H1 (cell line): ENCODE results near the gene LHFPL2. TPM values are rescaled to one million over a fixed set of nuclear protein-coding genes. Genes with fewer than 3 reads are reported as not detected.

Experiments used
- CTCF ChIA-PET: fragments of 300-600 bp; sonication (Branson Sonifier 250); formaldehyde crosslinking; loops from one replicate; lab custom pipeline; 2021; ENCODE audit not compliant: partially characterized antibody; lab: Charles Lee
- POLR2A ChIA-PET: fragments of 300-600 bp; sonication (Branson Sonifier 250); formaldehyde crosslinking; loops from one replicate; lab custom pipeline; 2021; ENCODE audit warnings: inconsistent platforms; ENCODE audit not compliant: partially characterized antibody; lab: Charles Lee
- DNase-seq, 2 experiments: peaks; one replicate each; pipeline versions ENCODE4 v3.0.0 to v3.0.0-alpha.2; 2010 to 2022; ENCODE audit warnings: low spot score in 2 of 2, low read depth in 1 of 2, mixed read lengths in 1 of 2
- FAIRE-seq: peaks from 2 replicates; lab custom pipeline; 2011; peaks lifted over from hg19 to GRCh38; lab: Jason Lieb, UNC
- H2AFZ ChIP-seq: 2 replicates; pipeline ENCODE4 v1.8.1; 2012; ENCODE audit warnings: low read length, inconsistent platforms
- H2AK5ac ChIP-seq: 2 replicates; pipeline ENCODE4 v1.6.1; 2013; ENCODE audit warnings: low read depth, low read length
- H2BK120ac ChIP-seq: replicated peaks from 2 replicates; pipeline ENCODE3; 2013; ENCODE audit warnings: low read depth, low read length, inconsistent platforms
- H2BK12ac ChIP-seq: 2 replicates; pipeline ENCODE4 v1.6.1; 2013; ENCODE audit warnings: low read depth, low read length
- H2BK15ac ChIP-seq: 2 replicates; pipeline ENCODE4 v1.6.1; 2013; ENCODE audit warnings: low read length
- H2BK20ac ChIP-seq: 2 replicates; pipeline ENCODE4 v1.6.1; 2013; ENCODE audit warnings: low read length
- H2BK5ac ChIP-seq: 2 replicates; pipeline ENCODE4 v1.6.1; 2013; ENCODE audit warnings: low read depth, low read length
- H3K14ac ChIP-seq: 2 replicates; pipeline ENCODE4 v1.6.1; 2013; ENCODE audit warnings: inconsistent platforms; ENCODE audit not compliant: insufficient read length
- H3K18ac ChIP-seq: 2 replicates; pipeline ENCODE4 v1.6.1; 2013; ENCODE audit warnings: low read length; ENCODE audit errors: extremely low read depth
- H3K23ac ChIP-seq: 2 replicates; pipeline ENCODE4 v1.6.1; 2013; ENCODE audit warnings: inconsistent platforms; ENCODE audit not compliant: insufficient read length
- H3K23me2 ChIP-seq: 2 replicates; pipeline ENCODE4 v1.6.1; 2013; ENCODE audit warnings: low read depth, low read length
- H3K27ac ChIP-seq: 2 replicates; pipeline ENCODE4 v1.6.1; 2011; ENCODE audit warnings: low read depth, low read length, inconsistent platforms
- H3K27me3 ChIP-seq, 4 experiments: replicated peaks in 1 of 4; 1 replicate in 1 of 4; 2 replicates in 3 of 4; pipeline versions ENCODE4 v1.6.1 to v1.8.1; 2011 to 2013; ENCODE audit warnings: low read length in 3 of 4, mild to moderate bottlenecking in 3 of 4, inconsistent platforms in 2 of 4, mixed read lengths in 2 of 4, moderate library complexity in 1 of 4; ENCODE audit not compliant: control insufficient read depth in 3 of 4, insufficient read depth in 3 of 4; ENCODE audit errors: extremely low read depth in 1 of 4
- H3K36me3 ChIP-seq, 4 experiments: 2 replicates each; pipeline versions ENCODE4 v1.6.1 to v1.8.1; 2011 to 2013; ENCODE audit warnings: mild to moderate bottlenecking in 4 of 4, low read length in 3 of 4, moderate library complexity in 2 of 4, control low read depth in 1 of 4, inconsistent platforms in 1 of 4; ENCODE audit not compliant: insufficient read depth in 4 of 4, control insufficient read depth in 2 of 4
- H3K4ac ChIP-seq: replicated peaks from 2 replicates; pipeline ENCODE3; 2013; ENCODE audit warnings: low read length, low read depth, mixed read lengths, inconsistent platforms; ENCODE audit not compliant: insufficient read length
- H3K4me1 ChIP-seq, 4 experiments: replicated peaks in 1 of 4; 1 replicate in 1 of 4; 2 replicates in 3 of 4; pipeline versions ENCODE4 v1.6.1 to v1.8.1; 2011 to 2013; ENCODE audit warnings: low read length in 3 of 4, inconsistent platforms in 2 of 4, mixed read lengths in 1 of 4; ENCODE audit not compliant: insufficient read depth in 4 of 4, control insufficient read depth in 3 of 4
- H3K4me2 ChIP-seq, 2 experiments: 2 replicates each; pipeline versions ENCODE4 v1.6.1 to v1.8.1; 2011 to 2013; ENCODE audit warnings: low read depth in 2 of 2, low read length in 2 of 2, control low read depth in 1 of 2, inconsistent platforms in 1 of 2, mild to moderate bottlenecking in 1 of 2; ENCODE audit not compliant: insufficient read depth in 1 of 2
- H3K4me3 ChIP-seq, 4 experiments: fragments of 200-600, 300-600 bp in 1 of 4; sonication (generic), shearing (Covaris generic), sonication (Bioruptor Twin) in 1 of 4; 2 replicates each; pipeline versions ENCODE4 v1.5.1 to v1.8.1; 2011 to 2016; ENCODE audit warnings: low read length in 4 of 4, low read depth in 3 of 4, control low read depth in 2 of 4, inconsistent platforms in 2 of 4, mild to moderate bottlenecking in 2 of 4, mixed read lengths in 1 of 4, moderate library complexity in 1 of 4; ENCODE audit not compliant: insufficient read depth in 2 of 4; ENCODE audit errors: extremely low read depth in 1 of 4
- H3K56ac ChIP-seq: replicated peaks from 2 replicates; pipeline ENCODE3; 2013; ENCODE audit warnings: low read depth, mild to moderate bottlenecking, mixed read lengths, low read length, inconsistent platforms; ENCODE audit not compliant: insufficient read length
- H3K79me1 ChIP-seq: 2 replicates; pipeline ENCODE4 v1.6.1; 2013; ENCODE audit warnings: low read depth, low read length, control low read depth
- H3K79me2 ChIP-seq, 2 experiments: 2 replicates each; pipeline versions ENCODE4 v1.6.1 to v1.8.1; 2012 to 2013; ENCODE audit warnings: low read length in 2 of 2, mild to moderate bottlenecking in 2 of 2, inconsistent platforms in 1 of 2; ENCODE audit not compliant: insufficient read depth in 2 of 2, control insufficient read depth in 1 of 2
- H3K9ac ChIP-seq, 4 experiments: replicated peaks in 1 of 4; 1 replicate in 1 of 4; 2 replicates in 3 of 4; pipeline versions ENCODE4 v1.6.1 to v1.8.1; 2011 to 2013; ENCODE audit warnings: low read depth in 3 of 4, low read length in 3 of 4, control low read depth in 2 of 4, mild to moderate bottlenecking in 2 of 4, moderate library complexity in 2 of 4, inconsistent platforms in 1 of 4; ENCODE audit errors: extremely low read depth in 1 of 4
- H3K9me3 ChIP-seq, 2 experiments: 2 replicates each; pipeline versions ENCODE4 v1.6.1 to v1.8.1; 2012 to 2013; ENCODE audit warnings: mild to moderate bottlenecking in 2 of 2, moderate library complexity in 2 of 2, control low read depth in 1 of 2, inconsistent platforms in 1 of 2, low read depth in 1 of 2, low read length in 1 of 2, mixed read lengths in 1 of 2; ENCODE audit not compliant: insufficient read depth in 2 of 2
- H4K20me1 ChIP-seq, 2 experiments: replicated peaks in 1 of 2; 2 replicates each; pipeline versions ENCODE3 to v1.8.1; 2011 to 2013; ENCODE audit warnings: inconsistent platforms in 2 of 2, low read length in 2 of 2, mild to moderate bottlenecking in 1 of 2; ENCODE audit not compliant: insufficient read depth in 2 of 2, control insufficient read depth in 1 of 2
- H4K5ac ChIP-seq: 2 replicates; pipeline ENCODE4 v1.6.1; 2013; ENCODE audit warnings: low read length, low read depth, mixed read lengths, inconsistent platforms; ENCODE audit not compliant: insufficient read length
- H4K8ac ChIP-seq: 2 replicates; pipeline ENCODE4 v1.8.0; 2013; ENCODE audit warnings: mild to moderate bottlenecking, moderate library complexity, low read length, inconsistent platforms; ENCODE audit not compliant: insufficient read depth; ENCODE audit errors: extremely low read depth
- H4K91ac ChIP-seq: replicated peaks from 2 replicates; pipeline ENCODE3; 2013; ENCODE audit warnings: low read length, mixed read lengths, inconsistent platforms; ENCODE audit not compliant: insufficient read length
- RAD21 ChIP-seq, 2 experiments: IDR thresholded peaks in 1 of 2; conservative IDR thresholded peaks in 1 of 2; 2 replicates each; pipeline ENCODE4 v1.6.1; 2011; ENCODE audit warnings: low read depth in 2 of 2, low read length in 2 of 2, improper control_type of control experiment in 1 of 2, inconsistent platforms in 1 of 2, mild to moderate bottlenecking in 1 of 2, moderate library complexity in 1 of 2
- ZNF274 ChIP-seq: IDR thresholded peaks from 2 replicates; pipeline ENCODE4 v1.7.0; 2012; ENCODE audit warnings: low read length, borderline replicate concordance; ENCODE audit errors: extremely low read depth
- WGBS, 2 experiments: shearing (Covaris generic) in 1 of 2; methylation state at CpG; one replicate each; pipeline versions ENCODE4 v1.1.6 to v1.1.7; 2013 to 2015; ENCODE audit warnings: low lambda C conversion rate in 2 of 2, mixed read lengths in 2 of 2, inconsistent platforms in 1 of 2, low coverage in 1 of 2, missing lambda C conversion rate in 1 of 2; ENCODE audit not compliant: insufficient replicate concordance in 2 of 2, insufficient coverage in 1 of 2, insufficient read length in 1 of 2; ENCODE audit errors: extremely low coverage in 1 of 2, missing lambda C conversion rate in 1 of 2; 5-methylcytosine and 5-hydroxymethylcytosine counted together
- polyA plus RNA-seq, 7 experiments: library from polyadenylated mRNA; depleted of rRNA in 3 of 7; stranded (reverse) in 5 of 7; unstranded in 2 of 7; fragments of >200 nt in 5 of 7; fragments of 200-250 nt in 2 of 7; gene quantifications; 1 replicate in 5 of 7; 2 replicates in 1 of 7; 4 replicates in 1 of 7; pipeline versions ENCODE4 v1.2.1 to v1.2.3, GENCODE V29; 2011 to 2013; ENCODE audit warnings: missing spikeins in 2 of 7, mixed read lengths in 2 of 7
- total RNA-seq: library from RNA; stranded (reverse); fragmentation: NEBNext Ultra II Directional; extraction: Animal tissue kit (Norgen Biotek cat#: 25700); gene quantifications from 2 replicates; pipeline ENCODE4 v1.2.1, GENCODE V29; 2021
- TF ChIP-seq, protein P1 (sequence below), 3 experiments: IDR thresholded peaks; 1 replicate in 2 of 3; 2 replicates in 1 of 3; pipeline versions ENCODE4 v1.5.1 to v1.6.1; 2011; ENCODE audit warnings: low read length in 3 of 3, mild to moderate bottlenecking in 3 of 3, inconsistent platforms in 2 of 3, low read depth in 1 of 3, moderate library complexity in 1 of 3; ENCODE audit not compliant: insufficient read depth in 1 of 3; ENCODE audit errors: control extremely low read depth in 1 of 3

Gene LHFPL2
- total and polyA plus RNA-seq, 2 of the 8 experiments (the other 6 are each of a cell fraction or from before 2014, with no cell fraction given), result 9.6 to 43.0 TPM

GRCh38 chr5:78634634-78635033, 13.9 kb downstream of the LHFPL2 start:
- Histone ChIP-seq H3K14ac (no peak overlapping the region), H3K27me3 (no peaks in the 10 kb centered on the region), H3K18ac (no peak overlapping the region), H2AK5ac (no peak overlapping the region), H3K36me3 (peaks cover 4 to 25% (median 13%) of the 10 kb centered on the region in 4 experiments; a peak in 7 of 8 replicates), H3K4me2 (no peak overlapping the region), H2BK20ac (no peak overlapping the region), H4K5ac (no peak overlapping the region), H3K23ac (no peak overlapping the region), H2BK12ac (no peak overlapping the region), H3K9ac (no peak overlapping the region), H2BK15ac (no peak overlapping the region), H2BK5ac (no peak overlapping the region), H3K79me2 (peaks cover 0 to 85% of the 10 kb centered on the region in 2 experiments; a peak in 3 of 4 replicates), H3K79me1 (peaks cover 13% of the 10 kb centered on the region), H3K4me1 (peaks cover 0 to 11% (median 7%) of the 10 kb centered on the region in 4 experiments; a peak in 5 of 7 replicates), H3K27ac (no peak overlapping the region), H2BK120ac (no peak overlapping the region), H4K20me1 (peaks cover 14 to 20% of the 10 kb centered on the region in 2 experiments)
- 88% methylated on average over 3 of the region's 3 CpGs; no CpG with 5 or more reads in 1 of the 2 experiments for WGBS, 2 experiments
- POLR2A ChIA-PET, result interaction anchor here (0.6 to 0.8 kb wide), 2 partner anchors 21 to 32 kb away, joined by 3 read pairs; no protein-coding TSS in a partner anchor
- no peak for FAIRE-seq
- no peak for DNase-seq
- TF ChIP-seq ZNF274 (no peak), RAD21 (IDR thresholded peaks at IDR 0.05 in 1 of 2, conservative IDR thresholded peaks at IDR 0.05 in 1 of 2; ENCODE audit: low read depth in 2 of 2, low read length in 2 of 2) (peak in 1 of 2 experiments; percentile 11; a peak in 1 of 4 replicates)
- TF ChIP-seq, protein P1, sequence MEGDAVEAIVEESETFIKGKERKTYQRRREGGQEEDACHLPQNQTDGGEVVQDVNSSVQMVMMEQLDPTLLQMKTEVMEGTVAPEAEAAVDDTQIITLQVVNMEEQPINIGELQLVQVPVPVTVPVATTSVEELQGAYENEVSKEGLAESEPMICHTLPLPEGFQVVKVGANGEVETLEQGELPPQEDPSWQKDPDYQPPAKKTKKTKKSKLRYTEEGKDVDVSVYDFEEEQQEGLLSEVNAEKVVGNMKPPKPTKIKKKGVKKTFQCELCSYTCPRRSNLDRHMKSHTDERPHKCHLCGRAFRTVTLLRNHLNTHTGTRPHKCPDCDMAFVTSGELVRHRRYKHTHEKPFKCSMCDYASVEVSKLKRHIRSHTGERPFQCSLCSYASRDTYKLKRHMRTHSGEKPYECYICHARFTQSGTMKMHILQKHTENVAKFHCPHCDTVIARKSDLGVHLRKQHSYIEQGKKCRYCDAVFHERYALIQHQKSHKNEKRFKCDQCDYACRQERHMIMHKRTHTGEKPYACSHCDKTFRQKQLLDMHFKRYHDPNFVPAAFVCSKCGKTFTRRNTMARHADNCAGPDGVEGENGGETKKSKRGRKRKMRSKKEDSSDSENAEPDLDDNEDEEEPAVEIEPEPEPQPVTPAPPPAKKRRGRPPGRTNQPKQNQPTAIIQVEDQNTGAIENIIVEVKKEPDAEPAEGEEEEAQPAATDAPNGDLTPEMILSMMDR (IDR thresholded peaks at IDR 0.05; ENCODE audit: control extremely low read depth in 1 of 3, insufficient read depth in 1 of 3, low read depth in 1 of 3, low read length in 3 of 3), result peak in 1 of 3 experiments; percentile 10; a peak in 1 of 4 replicates
- TF ChIP-seq, all 59 proteins: peak for 2
- Histone ChIP-seq H3K23me2 (no peaks in the 10 kb centered on the region), H3K4ac (no peak overlapping the region), H2AFZ (no peak overlapping the region), H3K4me3 (no peak overlapping the region), H4K91ac (no peak overlapping the region), H3K56ac (no peak overlapping the region), H4K8ac (no peak overlapping the region), H3K9me3 (no peaks in the 10 kb centered on the region)
- CTCF ChIA-PET, result interaction anchor here (0.6 to 2.9 kb wide), 5 partner anchors 7 to 319 kb away, joined by 3 to 14 read pairs (median 6); no protein-coding TSS in a partner anchor
